GM12873 (cell line): ENCODE results near the gene TMEM225.

Source experiments
- CTCF ChIP-seq: IDR thresholded peaks from 2 replicates; pipeline ENCODE4 v1.5.1; 2012; ENCODE audit warnings: low read depth, mild to moderate bottlenecking, moderate library complexity, low read length, control low read depth; ENCODE audit not compliant: insufficient read depth; ENCODE audit errors: missing control alignments

TMEM225 gene

GRCh38 chr11:123885570-123885969, at the start of gene TMEM225:
Gene TMEM225 (minus strand): TSS chr11:123885670. CDS start chr11:123885425, 245 bp downstream.
- TF ChIP-seq CTCF: no peak

GRCh38 chr11:123924027-123924426, 38.6 kb upstream of the TMEM225 start:
- no peak for TF ChIP-seq CTCF

GRCh38 chr11:123920943-123921342, 35.5 kb upstream of the TMEM225 start:
- no peak for TF ChIP-seq CTCF

GRCh38 chr11:123905826-123906225, 20.4 kb upstream of the TMEM225 start:
- no peak for TF ChIP-seq CTCF

- no peak for TF ChIP-seq CTCF
Observed at GRCh38 chr11:123904932-123905331, 19.5 kb upstream of the TMEM225 start.

- no peak for TF ChIP-seq CTCF
Observed at GRCh38 chr11:123903932-123904331, 18.5 kb upstream of the TMEM225 start.

- no peak for TF ChIP-seq CTCF
Observed at GRCh38 chr11:123901867-123902266, 16.4 kb upstream of the TMEM225 start, which contains the start of gene OR8D4. Gene OR8D4 (plus strand): TSS chr11:123902167. CDS start chr11:123906432, 4,265 bp downstream.

- TF ChIP-seq CTCF: no peak
Observed at GRCh38 chr11:123899792-123900191, 14.3 kb upstream of the TMEM225 start.
